Activated CD4-positive, alpha-beta T cell treated with anti-CD3 and anti-CD28 coated beads, Interleukin-2, amount 50 U/mL, for 48 hours (primary cell): ENCODE measurements around the gene GAST.
A peak's percentile ranks its signal among the peaks of the same experiment; 100 is the strongest.

Experiments
- DNase-seq, 2 experiments: peaks; one replicate each; pipeline ENCODE4 v3.0.0-alpha.2; 2020

The GAST gene

DNA sequence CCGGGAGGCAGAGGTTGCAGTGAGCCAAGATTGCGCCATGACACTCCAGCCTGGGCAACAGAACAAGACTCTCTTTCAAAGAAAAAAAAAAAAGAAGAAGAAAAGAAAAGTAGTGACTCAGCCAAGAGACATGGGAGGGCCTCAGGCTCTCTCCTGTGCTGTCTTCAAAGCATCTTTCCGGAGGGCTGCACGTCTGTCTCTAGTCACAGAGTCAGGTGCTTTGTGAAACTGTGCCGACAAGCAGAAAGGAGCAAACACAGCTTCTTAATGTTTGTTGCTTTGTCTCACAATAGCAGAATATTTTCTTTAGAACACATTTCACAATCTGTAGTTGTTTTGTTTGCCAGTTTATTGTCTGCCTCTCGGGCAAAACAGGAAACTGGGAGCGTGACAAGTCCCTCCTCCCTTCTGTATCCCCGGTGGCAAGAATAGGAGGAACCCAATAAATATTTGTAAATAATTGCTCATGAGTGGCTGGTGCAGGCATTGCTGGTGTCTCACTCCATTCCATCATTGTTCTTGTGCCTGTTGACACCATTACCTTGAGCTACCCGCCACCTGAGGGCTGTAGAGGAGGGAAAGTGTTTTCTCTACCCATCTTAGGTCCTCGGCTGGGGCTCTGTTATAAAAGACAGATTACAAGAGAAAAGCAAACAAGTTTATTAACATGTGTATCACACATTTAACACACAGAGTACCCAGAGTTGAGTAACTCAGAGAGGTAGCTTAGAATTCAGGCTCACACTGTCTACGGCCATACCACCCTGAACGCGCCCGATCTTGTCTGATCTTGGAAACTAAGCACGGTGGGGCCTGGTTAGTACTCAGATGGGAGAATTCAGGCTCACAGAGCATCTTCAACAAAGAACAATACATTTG lies 5.5 kb downstream of the GAST start:
- no peak for DNase-seq

DNA sequence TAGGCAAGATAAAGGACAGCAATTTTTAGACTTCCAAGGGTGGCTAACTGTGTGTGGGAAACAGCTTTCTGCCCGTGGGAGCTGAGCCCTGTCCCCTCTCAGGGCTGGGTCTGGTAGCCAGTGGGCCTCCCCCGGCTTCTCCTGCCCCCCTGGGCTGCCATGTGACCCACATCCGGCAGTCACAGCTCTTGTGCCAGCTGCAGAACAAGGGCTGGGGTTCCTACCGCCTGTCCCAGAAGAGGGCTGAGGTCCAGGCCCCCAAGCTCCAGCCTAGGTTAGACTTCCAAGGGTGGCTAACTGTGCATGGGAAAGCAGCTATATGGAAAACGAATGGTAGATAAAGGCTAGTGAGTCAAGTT lies 6.1 kb downstream of the GAST start:
- DNase-seq: no peak

GRCh38 chr17:41722231-41722630 lies 10.1 kb downstream of the GAST start:
- no peak for DNase-seq

GRCh38 chr17:41723801-41724475 lies 11.8 kb downstream of the GAST start:
- DNase-seq: no peak

GRCh38 chr17:41724476-41725050 lies 12.4 kb downstream of the GAST start:
- no peak for DNase-seq

- DNase-seq: no peak
Observed at GRCh38 chr17:41725134-41725533, 13.0 kb downstream of the GAST start.

- DNase-seq: no peak
Observed at GRCh38 chr17:41728056-41728455, 15.9 kb downstream of the GAST start.

GRCh38 chr17:41730479-41730878 lies 18.3 kb downstream of the GAST start:
- DNase-seq: no peak

- no peak for DNase-seq
Observed at GRCh38 chr17:41731836-41732235, 19.7 kb downstream of the GAST start.

- no peak for DNase-seq
Observed at GRCh38 chr17:41733348-41734138, 21.4 kb downstream of the GAST start.

DNA sequence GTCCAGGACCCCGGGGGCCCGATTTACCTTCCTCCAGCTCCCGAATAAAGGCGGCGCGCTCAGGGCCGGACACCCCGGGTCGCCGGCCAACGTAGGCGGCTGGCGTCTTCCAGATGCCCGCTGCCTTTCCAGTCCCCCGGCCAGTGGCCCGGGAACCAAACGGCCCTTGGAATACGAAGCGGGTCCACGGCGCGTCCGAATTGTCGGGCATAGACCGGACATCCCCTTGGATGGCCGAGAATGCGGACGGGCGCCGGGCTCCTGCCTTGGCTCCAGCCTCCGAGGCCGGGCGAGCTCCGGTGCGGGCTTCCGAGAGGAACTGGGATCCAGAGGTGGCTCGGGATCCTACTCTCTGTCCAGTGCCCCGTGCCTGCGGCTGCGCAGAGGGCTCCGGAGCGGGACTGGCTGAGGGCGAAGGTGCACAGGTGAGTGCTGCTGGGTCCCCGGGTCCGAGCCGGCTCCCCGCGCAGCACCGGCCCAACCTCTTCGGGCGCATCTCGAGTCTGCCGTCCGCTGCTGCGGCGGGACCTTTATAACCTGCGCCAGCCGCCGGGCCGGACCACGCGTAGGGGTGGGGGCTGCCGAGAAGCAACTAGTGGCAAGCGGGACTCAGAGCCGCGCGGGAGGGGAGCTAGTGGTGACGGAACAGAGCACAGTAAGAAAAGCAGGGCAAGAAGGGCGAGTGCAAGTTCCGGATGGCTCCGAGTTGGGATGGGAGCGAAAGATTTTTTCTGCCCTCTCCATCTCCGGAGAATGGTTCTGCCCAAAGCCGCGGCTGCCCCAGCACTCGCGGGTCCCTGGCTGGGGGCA lies 22.2 kb downstream of the GAST start, which contains the start of gene HAP1:
Gene HAP1, minus strand, starts transcription at position 505 of the 810 bp plus-strand sequence. Its CDS starts 9 bp downstream, at position 496.
- DNase-seq: peak; percentile 23 to 32

DNA sequence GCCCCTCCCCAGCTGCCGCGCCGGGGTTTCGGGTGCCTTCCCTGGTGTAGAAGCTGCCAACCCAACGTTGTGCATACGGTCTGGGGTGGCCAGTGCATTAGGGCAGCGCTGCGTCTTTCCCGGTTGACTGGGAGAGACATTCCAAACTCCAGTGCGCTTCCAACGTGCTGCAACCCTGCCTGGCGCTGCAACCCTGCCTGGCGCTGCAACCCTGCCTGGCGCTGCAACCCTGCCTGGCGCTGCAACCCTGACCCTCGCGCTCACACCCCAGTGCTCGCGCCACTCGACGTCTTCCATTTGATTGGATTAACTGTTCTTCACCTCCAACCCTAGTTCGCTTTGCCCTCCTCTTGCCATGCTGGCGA lies 22.8 kb downstream of the GAST start:
- no peak for DNase-seq

DNA sequence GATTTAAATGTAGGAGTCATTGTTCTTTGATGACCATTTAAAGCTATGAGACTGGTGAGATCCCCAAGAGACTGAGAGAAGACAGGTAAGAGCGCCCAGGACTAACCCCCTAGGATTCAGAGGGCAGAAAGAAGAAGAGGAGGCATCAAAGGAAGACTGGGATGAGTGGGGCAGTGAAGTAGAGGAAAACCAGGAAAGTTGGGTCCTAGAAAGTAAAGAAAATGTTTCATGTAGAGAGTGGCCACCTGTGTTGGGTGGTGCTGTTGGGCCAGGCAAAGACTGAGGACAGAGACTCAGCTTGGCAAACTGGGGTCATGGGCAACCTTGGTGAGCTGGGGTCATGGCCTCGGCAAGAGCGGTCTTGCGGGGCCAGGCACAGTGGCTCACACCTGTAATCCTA lies 23.6 kb downstream of the GAST start:
- no peak for DNase-seq

- no peak for DNase-seq
Observed at GRCh38 chr17:41736983-41737679, 25.0 kb downstream of the GAST start.

DNA sequence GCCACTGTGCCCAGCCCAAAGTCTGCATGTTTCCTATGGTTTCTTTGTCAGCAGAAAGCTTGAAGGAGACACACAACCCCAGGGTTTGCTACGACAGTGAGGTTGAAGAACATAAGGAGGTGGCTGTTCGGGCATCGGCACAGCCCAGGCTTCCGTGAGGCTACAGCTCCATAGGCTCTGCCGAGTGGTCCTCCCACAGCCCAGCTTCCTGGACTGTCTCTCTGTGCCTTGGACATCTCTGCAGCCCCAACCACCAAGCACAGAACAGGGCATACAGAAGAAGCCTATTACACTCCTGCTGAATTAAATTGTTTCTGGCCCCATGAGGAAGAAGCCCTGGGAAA lies 25.5 kb downstream of the GAST start:
- DNase-seq: no peak

- peak; percentile 82 to 88 for DNase-seq
Observed at GRCh38 chr17:41738077-41738800, 26.1 kb downstream of the GAST start.

- no peak for DNase-seq
Observed at GRCh38 chr17:41738801-41739112, 26.6 kb downstream of the GAST start.

DNA sequence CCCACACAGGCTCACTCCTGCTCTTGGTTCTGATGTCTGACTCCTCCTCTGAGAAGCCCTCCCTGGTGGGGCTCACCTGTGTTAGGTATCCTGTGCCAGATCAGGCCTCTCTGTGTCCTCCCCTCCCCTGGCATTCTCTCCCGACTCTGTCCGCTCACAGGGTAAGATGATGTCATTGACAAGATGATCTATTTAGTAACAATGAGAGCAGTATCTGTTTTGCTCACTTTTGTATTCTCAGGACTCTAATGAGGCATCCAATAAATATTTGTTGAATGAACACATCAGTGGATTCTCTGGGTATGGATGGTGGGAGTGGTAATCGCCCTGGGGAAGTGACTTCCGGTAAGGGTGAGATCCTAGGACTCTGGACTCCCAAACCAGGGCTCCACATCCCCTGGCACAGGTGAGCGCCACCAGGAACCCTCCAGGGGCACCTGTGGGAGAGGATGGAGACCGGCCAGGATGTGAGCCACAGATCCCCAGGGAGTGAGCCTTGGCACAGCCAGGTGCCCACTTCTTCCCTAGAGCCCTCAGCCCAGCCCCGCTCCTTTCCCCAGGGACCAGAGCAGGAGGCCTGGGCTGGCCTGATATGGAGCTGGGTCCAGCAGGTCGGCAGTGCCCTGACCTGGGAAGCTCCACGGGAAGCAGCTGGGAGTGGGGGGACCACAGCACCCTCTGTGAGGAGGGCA lies 27.7 kb downstream of the GAST start:
- DNase-seq: no peak

- DNase-seq: no peak
Observed at GRCh38 chr17:41740506-41740905, 28.4 kb downstream of the GAST start.

DNA sequence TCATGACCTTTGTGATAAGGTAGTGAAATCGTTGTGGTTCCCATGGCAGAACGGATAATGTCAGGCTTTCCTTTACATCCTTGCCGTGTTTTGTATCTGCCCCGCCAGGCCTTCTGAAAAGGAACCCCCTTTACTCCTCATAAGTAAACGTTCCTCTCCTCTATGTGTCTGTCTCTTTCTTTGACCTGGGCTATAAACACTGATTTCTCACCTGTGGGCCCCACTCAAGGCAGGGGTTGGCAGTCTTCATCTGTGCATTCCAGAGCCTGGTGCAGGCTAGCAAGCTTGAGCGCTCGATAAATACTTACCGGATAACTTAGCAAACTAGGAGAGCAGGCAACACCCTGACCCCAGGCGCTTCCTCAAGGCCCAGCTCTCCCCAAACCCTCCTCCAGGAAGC lies 29.6 kb downstream of the GAST start:
- no peak for DNase-seq

GRCh38 chr17:41748275-41748674 lies 36.1 kb downstream of the GAST start:
- DNase-seq: no peak
